AG09309 (cell line): ENCODE results near the gene SPINK8.
"Not testable (repeated sequence)": the region's sequence is repeated elsewhere in the genome, so short reads cannot be mapped to it uniquely, and the experiment has no call there.

Source experiments
- DNase-seq: peaks from one replicate; pipeline ENCODE4 v3.0.0-alpha.2; 2010; ENCODE audit warnings: low read depth
- H3K4me3 ChIP-seq: 2 replicates; pipeline ENCODE4 v1.5.1; 2011; ENCODE audit warnings: mild to moderate bottlenecking, low read depth, low read length, moderate library complexity; ENCODE audit not compliant: control insufficient read depth
- TF ChIP-seq, protein P1 (sequence below): IDR thresholded peaks from 2 replicates; pipeline ENCODE4 v1.5.1; 2011; ENCODE audit warnings: mild to moderate bottlenecking, low read depth, low read length, inconsistent platforms; ENCODE audit not compliant: insufficient read depth, control insufficient read depth; ENCODE audit errors: missing control alignments

Gene SPINK8

DNA sequence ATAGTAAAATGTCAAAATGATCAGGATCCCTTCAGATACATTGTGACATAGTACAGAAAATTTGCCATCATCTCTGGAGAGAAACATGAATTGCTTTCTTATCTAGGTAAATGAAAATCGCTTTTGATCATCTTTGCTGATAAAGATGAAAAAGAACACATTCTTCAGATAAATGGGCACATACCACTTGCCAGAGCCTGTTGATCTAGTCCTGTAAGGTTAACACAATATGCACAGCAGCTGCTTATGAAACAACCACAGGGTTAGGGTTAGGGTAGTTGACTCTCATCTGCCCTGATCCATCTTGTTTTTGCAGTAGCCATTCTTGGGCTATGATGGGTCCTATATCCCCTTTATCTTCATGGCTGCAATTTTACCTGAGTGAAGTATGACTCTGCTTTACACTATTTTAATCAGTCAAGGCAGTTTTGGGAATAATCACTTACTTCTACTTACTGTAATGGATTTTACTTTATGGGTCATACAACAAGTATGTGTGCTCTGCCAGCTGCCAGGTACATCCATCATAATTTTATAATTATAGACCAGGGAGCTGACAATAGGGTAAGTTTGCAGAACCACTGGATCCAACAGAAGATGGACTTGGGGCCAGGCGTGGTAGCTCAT lies 12.6 kb upstream of the SPINK8 start:
- no peak for DNase-seq
- no peak overlapping the region for H3K4me3 ChIP-seq
- TF ChIP-seq, protein P1, sequence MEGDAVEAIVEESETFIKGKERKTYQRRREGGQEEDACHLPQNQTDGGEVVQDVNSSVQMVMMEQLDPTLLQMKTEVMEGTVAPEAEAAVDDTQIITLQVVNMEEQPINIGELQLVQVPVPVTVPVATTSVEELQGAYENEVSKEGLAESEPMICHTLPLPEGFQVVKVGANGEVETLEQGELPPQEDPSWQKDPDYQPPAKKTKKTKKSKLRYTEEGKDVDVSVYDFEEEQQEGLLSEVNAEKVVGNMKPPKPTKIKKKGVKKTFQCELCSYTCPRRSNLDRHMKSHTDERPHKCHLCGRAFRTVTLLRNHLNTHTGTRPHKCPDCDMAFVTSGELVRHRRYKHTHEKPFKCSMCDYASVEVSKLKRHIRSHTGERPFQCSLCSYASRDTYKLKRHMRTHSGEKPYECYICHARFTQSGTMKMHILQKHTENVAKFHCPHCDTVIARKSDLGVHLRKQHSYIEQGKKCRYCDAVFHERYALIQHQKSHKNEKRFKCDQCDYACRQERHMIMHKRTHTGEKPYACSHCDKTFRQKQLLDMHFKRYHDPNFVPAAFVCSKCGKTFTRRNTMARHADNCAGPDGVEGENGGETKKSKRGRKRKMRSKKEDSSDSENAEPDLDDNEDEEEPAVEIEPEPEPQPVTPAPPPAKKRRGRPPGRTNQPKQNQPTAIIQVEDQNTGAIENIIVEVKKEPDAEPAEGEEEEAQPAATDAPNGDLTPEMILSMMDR = no peak

DNA sequence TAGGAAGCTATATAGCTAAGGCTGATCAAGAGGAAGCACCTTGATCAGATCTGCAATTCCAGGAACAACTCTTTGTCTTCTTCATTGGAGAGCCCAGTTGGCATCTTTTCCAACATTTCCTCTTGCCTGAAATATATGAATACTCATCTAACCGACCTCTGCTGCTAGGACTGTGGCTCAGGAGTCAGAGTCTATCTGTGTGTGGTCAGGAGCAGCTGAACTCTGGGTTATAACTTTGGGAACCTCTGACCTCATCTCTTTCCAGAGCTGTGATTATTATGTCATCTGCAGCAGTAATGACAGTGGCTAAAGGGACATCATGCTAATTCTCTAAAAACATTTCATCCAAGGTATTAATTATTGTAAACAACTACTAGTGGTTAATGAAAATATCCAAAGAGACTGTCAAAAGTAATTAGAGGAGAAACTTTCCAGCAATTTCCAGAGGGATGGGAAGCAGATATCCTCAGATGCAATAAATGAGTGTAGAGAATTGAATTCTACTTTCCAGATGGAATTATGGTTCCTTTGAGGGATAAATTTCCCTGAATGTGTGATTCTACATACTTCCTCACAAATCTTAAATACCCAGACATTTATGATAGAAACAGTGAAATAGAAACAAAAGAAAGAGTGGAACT lies 11.5 kb upstream of the SPINK8 start:
- DNase-seq = no peak
- TF ChIP-seq, protein P1 = no peak
- no peak overlapping the region for H3K4me3 ChIP-seq

DNA sequence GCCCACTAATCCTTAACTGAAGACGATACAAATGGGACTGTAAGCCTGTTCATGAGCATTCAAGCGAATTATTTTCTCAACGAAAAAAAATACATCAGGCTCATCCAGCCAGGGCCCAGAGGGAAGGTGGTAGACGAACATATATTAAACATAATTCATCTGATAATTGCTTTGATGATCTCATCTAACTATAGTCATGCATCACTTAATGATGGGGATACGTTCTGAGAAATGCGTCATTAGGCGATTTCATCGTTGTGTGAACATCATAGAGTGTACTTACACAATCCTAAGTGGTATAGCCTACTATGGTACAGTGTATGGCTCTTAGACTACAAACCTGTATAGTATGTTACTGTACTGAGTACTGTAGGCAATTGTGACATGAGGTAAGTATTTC lies 10.0 kb upstream of the SPINK8 start:
- DNase-seq = no peak
- TF ChIP-seq, protein P1 = no peak

DNA sequence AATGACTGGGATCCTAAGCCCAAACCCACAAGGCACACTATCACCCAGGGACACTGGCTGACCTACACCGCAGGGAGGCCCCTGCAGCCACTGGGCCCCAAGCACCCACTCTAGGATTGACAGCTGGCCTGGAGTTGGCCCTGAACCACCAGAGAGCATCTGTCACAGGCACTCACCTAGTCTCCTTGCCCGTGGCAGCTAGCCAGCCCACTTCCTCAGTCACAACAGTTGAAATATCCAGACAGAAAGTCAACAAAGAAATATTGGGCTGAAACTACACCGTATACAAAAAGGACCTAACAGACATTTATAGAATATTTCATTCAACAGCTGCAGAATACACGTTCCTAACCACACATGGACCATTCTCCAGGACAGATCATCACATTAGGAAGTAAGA lies 5.2 kb upstream of the SPINK8 start:
- TF ChIP-seq, protein P1 = no peak
- no peak overlapping the region for H3K4me3 ChIP-seq
- DNase-seq = no peak

More for the DNA sequence above, 10.0 kb upstream of the SPINK8 start:
- H3K4me3 ChIP-seq = no peak overlapping the region

DNA sequence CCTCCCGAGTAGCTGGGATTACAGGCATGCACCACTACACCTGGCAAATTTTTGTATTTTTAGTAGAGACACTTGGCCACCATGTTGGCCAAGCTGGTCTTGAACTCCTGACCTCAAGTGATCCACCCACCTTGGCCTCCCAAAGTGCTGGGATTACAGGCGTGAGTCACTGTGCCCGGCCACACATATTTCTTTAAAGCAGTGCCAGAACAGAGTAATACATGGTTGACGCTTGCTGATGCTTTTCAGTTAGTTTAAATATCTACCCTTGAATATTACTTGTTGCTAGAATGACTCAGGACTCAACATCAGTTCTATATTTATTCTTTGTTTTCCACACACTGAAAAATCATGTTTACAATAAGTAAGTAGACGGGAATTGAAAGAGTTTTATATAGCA lies 4.1 kb upstream of the SPINK8 start:
- DNase-seq, H3K4me3 ChIP-seq: not testable (repeated sequence)

DNA sequence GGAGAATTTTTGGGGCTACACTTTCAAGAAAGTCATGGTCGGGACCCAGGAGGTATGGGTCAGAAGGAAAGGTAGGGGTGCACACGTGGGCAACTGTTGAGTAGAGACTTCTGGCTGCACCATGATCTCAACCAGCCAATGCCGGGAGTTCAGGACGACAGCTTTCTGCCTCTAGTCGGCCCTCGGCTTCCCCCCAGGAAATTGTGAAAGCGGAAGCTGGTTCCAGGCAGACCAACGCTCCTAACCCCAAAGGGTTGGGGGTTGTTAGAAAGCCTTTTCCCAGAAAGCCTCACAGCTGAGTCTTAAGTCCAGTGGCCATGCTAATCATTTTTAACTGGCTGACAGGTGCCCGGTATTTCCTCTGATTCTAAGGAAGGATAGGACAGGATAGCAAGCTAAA lies 1.8 kb upstream of the SPINK8 start:
- not testable (repeated sequence) for H3K4me3 ChIP-seq, DNase-seq

DNA sequence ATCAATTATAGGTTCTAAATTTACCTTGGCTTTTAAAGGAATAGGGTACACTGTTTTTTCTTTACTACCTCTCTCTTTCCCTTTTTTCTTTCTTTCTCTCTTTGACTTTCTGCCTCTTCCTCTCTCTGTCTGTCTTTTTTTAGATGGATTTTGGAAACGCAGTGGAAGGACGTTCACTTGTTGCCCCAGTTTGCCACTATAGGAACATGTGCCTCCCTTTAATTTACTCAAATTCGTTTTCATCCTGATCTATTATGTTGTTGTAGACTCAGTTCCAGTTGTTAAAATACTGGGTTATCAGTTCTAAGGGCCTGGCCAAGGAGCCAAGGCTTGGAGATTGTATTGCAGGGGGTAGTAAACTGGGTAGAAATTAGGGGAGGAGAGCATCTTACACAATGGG lies 1.1 kb upstream of the SPINK8 start:
- DNase-seq = no peak
- TF ChIP-seq, protein P1 = no peak
- H3K4me3 ChIP-seq = no peak overlapping the region

DNA sequence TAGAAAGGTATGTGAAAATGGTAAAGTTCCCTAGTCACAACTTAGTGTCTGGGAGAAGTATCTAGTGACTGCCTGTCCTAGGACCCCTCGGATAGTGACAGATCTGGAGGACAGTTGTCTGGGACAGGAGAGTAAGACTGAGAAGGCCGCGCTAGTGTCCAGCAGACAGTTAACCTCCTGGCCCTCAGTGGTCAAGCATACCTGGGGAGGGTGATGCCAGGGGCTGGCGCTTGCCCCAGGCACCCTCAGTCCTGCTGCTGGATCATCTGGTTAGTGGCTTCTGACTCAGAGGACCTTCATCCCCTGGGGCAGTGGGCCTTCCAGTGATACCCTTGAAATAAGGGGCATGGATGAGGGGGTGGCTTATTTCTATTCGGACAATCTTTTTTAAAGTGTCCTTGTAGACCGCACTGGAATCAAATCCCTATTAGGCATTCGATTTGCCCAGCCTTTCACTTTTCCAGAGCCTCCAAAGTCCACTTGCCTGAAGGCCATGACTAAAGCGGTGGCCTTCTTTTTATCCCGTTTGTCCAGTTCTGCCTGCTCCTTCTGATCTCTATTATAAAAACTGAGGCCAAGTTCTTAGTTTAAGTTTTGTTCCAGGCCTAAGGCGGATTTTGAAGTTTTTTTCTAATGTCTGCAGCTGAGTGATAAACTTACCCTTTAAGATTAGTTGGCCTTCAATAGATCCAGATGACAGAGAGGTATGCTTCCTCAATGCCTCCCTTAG lies 1.6 kb downstream of the SPINK8 start:
- H3K4me3 ChIP-seq, DNase-seq: not testable (repeated sequence)
